Endothelial cell of umbilical vein (primary cell): Measurements from ENCODE around the gene CPXM2.

Experiments used
- CTCF ChIP-seq, 2 donors: IDR thresholded peaks; 1 replicate in 1 of 2; 2 replicates in 1 of 2; pipeline ENCODE4 v1.5.1; 2011; ENCODE audit warnings: low read length in 2 of 2, mild to moderate bottlenecking in 2 of 2, moderate library complexity in 2 of 2, control low read depth in 1 of 2, inconsistent platforms in 1 of 2, low read depth in 1 of 2; ENCODE audit not compliant: insufficient read depth in 1 of 2; ENCODE audit errors: extremely low read depth in 1 of 2
- POLR2AphosphoS5 ChIP-seq: IDR thresholded peaks from 2 replicates; pipeline ENCODE4 v1.6.1; 2012; ENCODE audit warnings: low read depth, mild to moderate bottlenecking, control low read depth, low read length, moderate library complexity; ENCODE audit not compliant: insufficient read depth

GRCh38 chr10:123704076-123704475 is 187.5 kb downstream of the CPXM2 start:
- TF ChIP-seq CTCF (IDR thresholded peaks at IDR 0.05; ENCODE audit: extremely low read depth in 1 of 2, insufficient read depth in 1 of 2, low read depth in 1 of 2, low read length in 2 of 2) (no peak), POLR2AphosphoS5 (no peak)
